G401 (cell line): ENCODE results near the gene FLVCR1. TPM values are rescaled to one million over a fixed set of nuclear protein-coding genes. Genes with fewer than 3 reads are reported as not detected.
A peak's percentile ranks its signal among the peaks of the same experiment; 100 is the strongest.
"Not testable (repeated sequence)": the region's sequence is repeated elsewhere in the genome, so short reads cannot be mapped to it uniquely, and the experiment has no call there.

Experiments used
- DNase-seq: peaks from one replicate; pipeline ENCODE4 v3.0.0-alpha.2; 2015; ENCODE audit warnings: low spot score
- in situ Hi-C: cut with HindIII; loops from 2 replicates; pipeline ENCODE4 v1.10.0; 2016; ENCODE audit warnings: low sequenced_read_pairs, mixed read lengths
- total RNA-seq: library from RNA; depleted of rRNA; stranded (reverse); fragments of >200 nt; shearing (Covaris generic); gene quantifications from 2 replicates; pipeline ENCODE4 v1.2.3, GENCODE V29; 2014; rRNA removed

Gene FLVCR1
- 17.0 and 20.3 TPM in 2 replicates for total RNA-seq

DNA sequence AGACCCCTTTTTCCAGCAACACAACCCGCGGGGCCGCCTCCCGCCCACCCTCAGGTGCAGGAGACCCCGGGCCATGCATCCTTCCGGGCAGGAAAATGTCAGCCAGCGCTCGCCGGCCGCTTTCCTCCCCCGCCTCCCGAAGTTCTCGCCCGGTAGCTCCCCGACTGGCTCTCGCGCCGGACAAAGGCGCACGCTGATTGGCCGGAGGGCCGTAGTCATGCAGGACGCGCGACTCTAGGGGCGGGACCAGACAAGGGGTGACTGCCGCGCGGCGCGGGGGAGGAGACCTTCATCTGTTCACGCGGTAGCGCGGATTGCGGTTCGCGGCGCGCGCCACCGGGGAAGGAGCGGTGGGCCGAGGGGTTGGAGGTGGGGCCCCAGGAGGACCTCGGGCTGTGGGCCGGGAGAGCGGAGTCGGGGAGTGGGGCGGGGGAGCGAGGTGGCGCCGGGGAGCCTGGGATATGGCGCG, at the start of gene FLVCR1:
TSS of gene FLVCR1 (plus strand) at position 284 of the 469 bp plus-strand sequence. CDS start at position 462, 178 bp downstream.
- in situ Hi-C loops = no loop called here
- DNase-seq = peak; percentile 96

- in situ Hi-C loops = no loop called here
- DNase-seq = peak; percentile 41
These were observed 43.3 kb upstream of the FLVCR1 start for GRCh38 chr1:212814537-212815334.

- no peak for DNase-seq
- in situ Hi-C loops = no loop called here
These were observed 41.4 kb upstream of the FLVCR1 start for GRCh38 chr1:212816567-212817278.

GRCh38 chr1:212819726-212820125, 38.3 kb upstream of the FLVCR1 start:
- in situ Hi-C loops = no loop called here
- DNase-seq = no peak

- no peak for DNase-seq
- in situ Hi-C loops = no loop called here
These were observed 37.1 kb upstream of the FLVCR1 start for GRCh38 chr1:212820969-212821368.

DNA sequence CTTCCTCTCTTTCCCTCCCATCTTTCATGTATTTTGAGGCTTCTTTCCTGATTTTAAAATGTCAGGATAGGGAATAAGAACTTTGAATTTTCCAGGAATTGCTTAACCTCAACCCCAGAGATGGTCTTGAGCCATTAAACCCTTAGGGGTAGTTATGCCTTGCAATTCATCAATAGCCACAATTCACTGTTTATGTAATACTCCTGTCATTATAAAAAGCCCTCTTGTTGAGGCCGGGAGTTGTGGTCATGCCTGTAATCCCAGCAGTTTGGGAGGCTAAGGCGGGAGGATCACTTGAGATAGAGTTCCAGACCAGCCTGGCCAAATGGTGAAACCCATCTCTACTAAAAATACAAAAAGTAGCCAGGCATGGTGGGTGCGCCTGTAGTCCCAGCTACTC, 35.1 kb upstream of the FLVCR1 start:
- in situ Hi-C loops = no loop called here
- no peak for DNase-seq

DNA sequence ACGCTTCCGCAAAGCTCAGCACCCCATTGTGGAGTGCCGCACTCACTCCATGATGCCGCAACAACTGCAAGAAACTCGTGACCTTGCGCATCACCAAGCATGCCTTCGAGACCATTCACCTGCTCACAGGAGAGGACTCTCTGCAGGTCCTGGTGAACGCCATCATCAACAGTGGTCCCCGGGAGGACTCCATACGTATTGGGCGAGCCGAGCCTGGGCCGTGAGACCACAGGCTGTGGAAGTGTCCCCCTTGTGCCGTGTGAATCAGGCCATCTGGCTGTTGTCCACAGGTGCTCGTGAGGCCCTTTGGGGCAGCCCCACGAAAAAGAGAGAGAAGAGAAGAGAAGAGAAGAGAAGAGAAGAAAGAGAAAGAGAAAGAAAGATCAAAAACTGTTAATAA, 33.9 kb upstream of the FLVCR1 start:
- in situ Hi-C loops = no loop called here
- DNase-seq = no peak

- in situ Hi-C loops = no loop called here
- DNase-seq = no peak
These were observed 32.1 kb upstream of the FLVCR1 start for GRCh38 chr1:212825798-212826452.

GRCh38 chr1:212827171-212827776, 30.8 kb upstream of the FLVCR1 start:
- in situ Hi-C loops = no loop called here

GRCh38 chr1:212827831-212828278, 30.2 kb upstream of the FLVCR1 start:
- in situ Hi-C loops = no loop called here
- DNase-seq = no peak

More at GRCh38 chr1:212827171-212827776, 30.8 kb upstream of the FLVCR1 start:
- DNase-seq = no peak

DNA sequence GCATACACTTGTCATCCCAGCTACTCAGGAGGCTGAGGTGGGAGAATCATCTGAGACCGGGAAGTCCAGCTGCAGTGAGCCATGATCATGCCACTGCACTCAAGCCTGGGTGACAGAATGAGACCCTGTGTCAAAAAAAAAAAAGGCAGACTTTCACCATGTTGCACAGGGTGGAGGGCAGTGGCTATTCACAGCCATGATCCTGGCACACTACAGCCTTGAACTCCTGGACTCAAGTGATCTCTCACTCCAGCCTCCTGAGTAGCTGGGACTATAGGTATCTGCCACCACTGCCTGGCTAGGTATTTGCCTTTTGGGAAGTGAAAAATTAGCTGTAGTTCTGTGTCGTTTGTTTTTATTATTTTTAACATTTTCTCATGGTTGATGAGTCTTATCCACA, 29.7 kb upstream of the FLVCR1 start:
- no peak for DNase-seq
- in situ Hi-C loops = no loop called here

DNA sequence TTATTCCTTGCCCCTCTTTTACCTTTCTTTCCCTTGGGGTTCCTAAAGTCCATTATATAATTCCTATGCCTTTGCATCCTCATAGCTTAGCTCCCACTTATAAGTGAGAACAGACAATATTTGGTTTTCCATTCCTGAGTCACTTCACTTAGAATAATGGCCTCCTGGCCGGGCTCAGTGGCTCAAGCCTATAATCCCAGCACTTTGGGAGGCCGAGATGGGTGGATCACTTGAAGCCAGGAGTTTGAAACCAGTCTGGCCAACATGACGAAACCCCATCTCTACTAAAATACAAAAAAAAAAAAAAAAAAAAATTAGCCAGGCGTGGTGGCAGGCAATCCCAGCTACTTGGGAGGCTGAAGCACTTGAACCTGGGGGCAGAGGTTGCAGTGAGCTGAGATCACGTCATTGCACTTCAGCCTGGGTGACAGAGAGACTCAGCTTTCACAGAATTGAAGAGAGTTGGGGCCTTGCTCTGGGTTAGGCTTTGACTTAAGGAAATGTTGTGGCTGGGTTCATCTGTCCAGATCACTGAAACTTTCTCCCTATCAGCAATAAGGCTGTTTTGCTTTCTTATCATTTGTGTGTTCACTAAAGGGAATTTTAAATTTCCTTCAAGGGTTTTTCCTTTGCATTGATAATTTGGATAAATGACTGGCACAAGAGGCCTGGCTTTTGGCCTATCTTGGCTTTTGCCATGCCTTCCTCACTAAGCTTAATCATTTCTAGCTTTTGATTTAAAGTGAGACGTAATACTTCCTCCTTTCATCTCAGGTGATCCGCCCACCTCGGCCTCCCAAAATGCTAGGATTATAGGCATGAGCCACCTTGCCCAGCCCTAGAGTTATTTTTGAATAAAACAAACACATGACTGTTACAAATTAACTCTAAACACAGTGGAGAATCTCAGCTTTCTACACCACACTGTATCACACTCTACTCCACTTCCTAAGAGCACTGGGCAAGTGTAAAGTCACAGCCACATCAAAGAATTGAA, 24.6 kb upstream of the FLVCR1 start:
- DNase-seq, in situ Hi-C loops: not testable (repeated sequence)

DNA sequence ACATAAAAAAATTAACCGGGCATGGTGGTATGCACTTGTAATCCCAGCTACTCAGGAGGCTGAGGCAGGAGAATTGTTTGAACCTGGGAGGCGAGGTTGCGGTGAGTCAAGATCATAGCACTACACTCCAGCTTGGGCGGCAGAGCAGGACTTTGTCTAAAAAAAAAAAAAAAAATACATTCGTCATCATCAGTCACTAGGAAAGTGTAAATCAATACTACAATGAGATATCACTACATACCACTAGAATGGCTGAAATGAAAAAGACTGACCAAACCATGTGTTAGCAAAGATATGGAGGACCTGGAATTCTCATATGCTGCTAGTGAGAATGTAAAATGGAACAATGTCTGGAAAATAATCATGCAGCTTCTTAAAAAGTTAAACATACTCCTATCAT, 19.9 kb upstream of the FLVCR1 start:
- DNase-seq = no peak
- in situ Hi-C loops = no loop called here

- in situ Hi-C loops, DNase-seq: not testable (repeated sequence)
These were observed 13.6 kb upstream of the FLVCR1 start for GRCh38 chr1:212844521-212844920.

DNA sequence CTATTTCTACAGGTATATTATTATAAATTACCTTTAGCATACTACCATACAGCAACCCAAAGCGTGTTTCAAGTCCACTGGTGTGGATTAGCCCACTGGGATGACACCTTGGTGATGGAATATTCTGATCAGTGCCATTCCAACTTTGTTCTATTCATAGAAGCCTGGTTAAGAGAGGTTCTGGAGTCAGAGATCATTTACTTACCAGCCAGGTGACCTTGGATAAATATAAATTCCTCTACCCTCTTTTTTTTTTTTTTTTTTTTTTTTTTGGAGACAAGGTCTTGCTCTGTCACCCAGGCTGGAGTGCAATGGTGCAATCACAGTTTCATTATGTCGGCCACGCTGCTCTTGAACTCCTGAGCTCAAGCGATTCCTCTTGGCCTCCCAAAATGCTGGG, 10.5 kb upstream of the FLVCR1 start, which contains the start of gene SPATA45:
TSS of gene SPATA45 (minus strand) at position 101 of the 400 bp plus-strand sequence. CDS start 11,500 bp downstream, outside the sequence.
- in situ Hi-C loops = no loop called here
- no peak for DNase-seq

DNA sequence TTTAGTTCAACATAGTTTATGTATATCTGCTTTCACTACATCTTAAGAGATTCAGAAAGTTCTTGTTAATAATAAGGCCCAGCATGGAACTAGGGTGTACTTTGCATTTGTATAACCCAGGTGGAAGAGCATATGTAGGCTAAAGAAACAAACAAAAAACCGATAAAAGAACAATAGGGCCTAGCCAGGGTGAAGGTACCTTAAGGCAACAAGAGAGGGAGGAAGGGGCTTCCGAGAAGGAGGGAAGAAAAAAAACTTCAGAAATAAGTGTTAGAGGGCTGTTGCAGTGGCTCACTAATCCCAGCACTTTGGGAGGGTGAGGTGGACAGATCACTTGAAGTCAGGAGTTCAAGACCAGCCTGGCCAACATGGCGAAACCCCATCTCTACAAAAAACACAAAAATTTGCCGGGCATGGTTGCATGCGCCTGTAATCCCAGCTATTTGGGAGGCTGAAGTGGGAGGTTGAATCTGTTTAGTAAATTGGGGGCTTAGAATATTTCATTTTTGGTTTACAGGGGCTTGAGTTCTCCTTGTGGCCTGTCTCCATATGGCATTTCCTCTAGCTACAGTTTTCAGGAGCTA, 5.9 kb upstream of the FLVCR1 start:
- in situ Hi-C loops = no loop called here
- no peak for DNase-seq

- in situ Hi-C loops = no loop called here
- no peak for DNase-seq
These were observed 4.4 kb upstream of the FLVCR1 start for GRCh38 chr1:212853658-212854057.

DNA sequence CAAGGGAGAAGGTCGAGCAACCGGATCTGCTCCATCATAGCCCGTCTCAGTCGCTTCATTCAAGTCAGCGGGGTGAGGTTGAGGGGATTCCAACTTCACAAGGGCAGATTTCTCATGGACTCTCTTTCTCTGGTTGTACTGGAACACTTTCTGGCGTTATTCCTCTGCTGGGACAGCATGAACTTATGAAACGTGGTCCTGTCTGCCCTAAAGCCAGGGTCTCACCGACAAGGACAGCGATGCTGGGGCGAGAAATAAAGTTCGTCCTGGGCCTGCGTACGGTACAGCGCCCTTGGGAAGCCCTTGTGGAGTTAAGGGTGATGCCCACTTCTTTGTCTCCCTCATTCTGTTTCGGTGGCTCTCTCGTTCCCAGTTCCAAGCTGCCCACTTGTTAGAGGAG, 1.3 kb upstream of the FLVCR1 start:
- no peak for DNase-seq
- in situ Hi-C loops = no loop called here
